Mesothelial cell of epicardium (in vitro differentiated cells): Measurements from ENCODE around the gene HMBS. TPM values are rescaled to one million over a fixed set of nuclear protein-coding genes. Genes with fewer than 3 reads are reported as not detected.

ENCODE experiments used
- DNase-seq, 2 experiments: peaks; one replicate each; pipeline ENCODE4 v3.0.0; 2021; ENCODE audit warnings: low spot score in 2 of 2; ENCODE audit not compliant: unreplicated experiment in 2 of 2
- H3K27ac Mint-ChIP-seq: 2 replicates; pipeline ENCODE4 v1.8.0; 2021; ENCODE audit warnings: mixed read lengths
- H3K27me3 Mint-ChIP-seq: 2 replicates; pipeline ENCODE4 v1.8.0; 2021; ENCODE audit warnings: low read depth, mixed read lengths
- H3K36me3 Mint-ChIP-seq: 2 replicates; pipeline ENCODE4 v1.8.0; 2021; ENCODE audit warnings: mixed read lengths
- H3K4me1 Mint-ChIP-seq: 2 replicates; pipeline ENCODE4 v1.8.0; 2021; ENCODE audit warnings: mixed read lengths
- H3K4me3 Mint-ChIP-seq: 2 replicates; pipeline ENCODE4 v1.8.0; 2021; ENCODE audit warnings: mild to moderate bottlenecking, moderate library complexity, mixed read lengths
- H3K9me3 Mint-ChIP-seq: 2 replicates; pipeline ENCODE4 v1.8.0; 2021; ENCODE audit warnings: mixed read lengths
- total RNA-seq: library from RNA; stranded (reverse); gene quantifications from 3 replicates; pipeline ENCODE4 v1.2.1, GENCODE V29; 2021
- TF ChIP-seq, protein P1 (sequence below): fragments of 200-600 bp; sonication (generic); IDR thresholded peaks from one replicate; pipeline ENCODE4 v1.5.0; 2021; ENCODE audit warnings: antibody characterized with exemption; ENCODE audit not compliant: unreplicated experiment

Gene HMBS
- total RNA-seq, 1 donor from 2014 or later, result 28.1 TPM

DNA sequence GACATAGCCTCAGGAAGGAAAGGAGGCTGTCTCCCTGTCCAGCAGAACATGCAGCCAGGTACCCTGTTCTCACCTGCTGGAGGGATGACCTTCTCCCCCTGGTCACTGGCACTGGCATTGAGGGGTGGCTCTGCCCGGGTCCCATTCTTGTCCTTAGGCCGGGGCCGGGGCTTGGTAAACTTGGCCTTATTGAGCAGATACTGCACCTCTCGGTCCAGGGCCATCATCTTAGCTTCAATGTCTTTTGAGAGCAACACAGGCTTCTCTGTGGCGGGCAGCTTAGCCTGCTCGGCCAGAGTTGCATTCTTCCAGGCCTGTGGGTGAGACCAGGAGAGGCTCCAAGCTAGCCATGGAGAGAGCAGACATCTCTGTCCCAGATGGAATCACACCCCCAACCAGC is 38.2 kb upstream of the HMBS start:
- no peaks in the 10 kb centered on the region for H3K27me3 Mint-ChIP-seq
- H3K4me3 Mint-ChIP-seq, result no peak overlapping the region
- H3K36me3 Mint-ChIP-seq, result peaks cover 33% of the 10 kb centered on the region
- no peaks in the 10 kb centered on the region for H3K9me3 Mint-ChIP-seq
- TF ChIP-seq, protein P1, sequence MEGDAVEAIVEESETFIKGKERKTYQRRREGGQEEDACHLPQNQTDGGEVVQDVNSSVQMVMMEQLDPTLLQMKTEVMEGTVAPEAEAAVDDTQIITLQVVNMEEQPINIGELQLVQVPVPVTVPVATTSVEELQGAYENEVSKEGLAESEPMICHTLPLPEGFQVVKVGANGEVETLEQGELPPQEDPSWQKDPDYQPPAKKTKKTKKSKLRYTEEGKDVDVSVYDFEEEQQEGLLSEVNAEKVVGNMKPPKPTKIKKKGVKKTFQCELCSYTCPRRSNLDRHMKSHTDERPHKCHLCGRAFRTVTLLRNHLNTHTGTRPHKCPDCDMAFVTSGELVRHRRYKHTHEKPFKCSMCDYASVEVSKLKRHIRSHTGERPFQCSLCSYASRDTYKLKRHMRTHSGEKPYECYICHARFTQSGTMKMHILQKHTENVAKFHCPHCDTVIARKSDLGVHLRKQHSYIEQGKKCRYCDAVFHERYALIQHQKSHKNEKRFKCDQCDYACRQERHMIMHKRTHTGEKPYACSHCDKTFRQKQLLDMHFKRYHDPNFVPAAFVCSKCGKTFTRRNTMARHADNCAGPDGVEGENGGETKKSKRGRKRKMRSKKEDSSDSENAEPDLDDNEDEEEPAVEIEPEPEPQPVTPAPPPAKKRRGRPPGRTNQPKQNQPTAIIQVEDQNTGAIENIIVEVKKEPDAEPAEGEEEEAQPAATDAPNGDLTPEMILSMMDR, result no peak
- no peak overlapping the region for H3K27ac Mint-ChIP-seq
- H3K4me1 Mint-ChIP-seq, result no peaks in the 10 kb centered on the region
- no peak for DNase-seq

GRCh38 chr11:119047205-119047604 is 37.5 kb upstream of the HMBS start:
- Mint-ChIP-seq H3K4me1 (no peaks in the 10 kb centered on the region), H3K4me3 (no peak overlapping the region), H3K27me3 (no peaks in the 10 kb centered on the region), H3K27ac (no peak overlapping the region), H3K36me3 (peaks cover 38% of the 10 kb centered on the region), H3K9me3 (no peaks in the 10 kb centered on the region)
- TF ChIP-seq, protein P1, result no peak
- no peak for DNase-seq

DNA sequence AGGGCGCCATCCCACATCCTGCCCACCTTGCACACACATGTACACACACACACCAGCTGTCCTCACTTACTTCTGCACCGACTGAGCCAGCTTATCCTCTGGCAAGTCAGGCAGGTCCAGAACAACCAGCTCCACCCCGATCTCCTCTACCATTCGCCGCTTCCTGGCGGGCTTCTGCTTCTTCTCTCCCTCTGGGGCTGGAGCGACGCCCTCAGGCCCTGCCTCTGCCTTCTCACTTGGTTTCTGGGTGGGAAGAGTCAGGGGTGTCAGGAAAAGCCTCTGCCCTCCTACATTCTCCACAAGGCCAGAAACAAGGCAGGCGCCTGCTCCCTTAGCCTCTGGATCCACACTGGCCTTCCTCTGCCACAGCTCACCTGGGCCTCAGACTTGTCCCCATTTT is 36.0 kb upstream of the HMBS start:
- H3K36me3 Mint-ChIP-seq, result peaks cover 48% of the 10 kb centered on the region
- no peaks in the 10 kb centered on the region for H3K4me1 Mint-ChIP-seq
- TF ChIP-seq, protein P1, result no peak
- no peak overlapping the region for H3K27ac Mint-ChIP-seq
- H3K9me3 Mint-ChIP-seq, result no peaks in the 10 kb centered on the region
- no peaks in the 10 kb centered on the region for H3K27me3 Mint-ChIP-seq
- H3K4me3 Mint-ChIP-seq, result no peak overlapping the region
- no peak for DNase-seq

- H3K36me3 Mint-ChIP-seq, result peaks cover 48% of the 10 kb centered on the region
Observed at GRCh38 chr11:119049081-119049480, 35.6 kb upstream of the HMBS start.

DNA sequence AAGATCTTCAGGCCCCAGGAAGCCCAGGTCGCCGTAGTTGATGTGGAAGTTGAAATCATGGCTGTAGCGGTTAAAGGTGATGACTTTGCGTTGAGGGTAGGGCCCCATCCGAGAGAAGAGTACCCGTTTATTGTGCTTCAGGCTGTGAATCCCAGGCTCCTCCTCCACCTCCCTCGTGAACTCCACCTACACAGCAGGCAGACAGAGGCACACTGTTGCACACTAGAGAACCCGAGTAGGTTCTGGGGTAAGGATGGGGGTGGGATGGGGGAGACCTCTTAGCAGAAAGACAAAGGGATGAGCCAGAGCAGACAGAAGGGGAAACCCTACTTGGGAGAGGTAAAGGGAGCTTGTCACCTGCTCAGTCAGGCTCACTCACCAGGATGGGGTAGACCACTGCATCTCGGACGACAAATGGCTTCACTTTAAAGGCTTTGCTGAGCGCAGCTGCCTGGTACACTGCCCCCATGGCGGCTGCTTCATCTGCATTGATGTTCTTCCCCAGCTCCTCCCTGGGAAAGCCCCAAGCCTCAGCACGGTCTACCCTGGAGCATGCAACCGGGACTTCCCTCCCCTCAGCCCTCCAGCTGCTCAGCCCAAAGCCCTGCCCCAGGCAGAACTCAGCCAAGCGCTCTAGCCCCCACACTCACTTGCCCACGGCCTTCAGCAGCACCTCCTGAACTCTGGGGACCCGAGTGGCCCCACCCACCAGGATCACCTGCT is 33.1 kb upstream of the HMBS start:
- H3K27ac Mint-ChIP-seq, result no peak overlapping the region
- no peaks in the 10 kb centered on the region for H3K27me3 Mint-ChIP-seq
- H3K4me1 Mint-ChIP-seq, result peaks cover 8% of the 10 kb centered on the region
- H3K4me3 Mint-ChIP-seq, result no peak overlapping the region
- peaks cover 39% of the 10 kb centered on the region for H3K36me3 Mint-ChIP-seq
- no peaks in the 10 kb centered on the region for H3K9me3 Mint-ChIP-seq
- TF ChIP-seq, protein P1, result no peak
- no peak for DNase-seq

More at GRCh38 chr11:119049081-119049480, 35.6 kb upstream of the HMBS start:
- no peak for DNase-seq
- TF ChIP-seq, protein P1, result no peak
- Mint-ChIP-seq H3K27me3 (no peaks in the 10 kb centered on the region), H3K4me3 (no peak overlapping the region), H3K27ac (no peak overlapping the region), H3K4me1 (no peaks in the 10 kb centered on the region), H3K9me3 (no peaks in the 10 kb centered on the region)
